ENCODE data around the gene LARGE2. TPM values are rescaled to one million over a fixed set of nuclear protein-coding genes. Genes with fewer than 3 reads are reported as not detected.

Gene LARGE2
- total and polyA plus RNA-seq, 2 of the 13 experiments (the other 11 are each of a cell fraction or from before 2014, with no cell fraction given): 8.5 to 21.6 TPM

DNA sequence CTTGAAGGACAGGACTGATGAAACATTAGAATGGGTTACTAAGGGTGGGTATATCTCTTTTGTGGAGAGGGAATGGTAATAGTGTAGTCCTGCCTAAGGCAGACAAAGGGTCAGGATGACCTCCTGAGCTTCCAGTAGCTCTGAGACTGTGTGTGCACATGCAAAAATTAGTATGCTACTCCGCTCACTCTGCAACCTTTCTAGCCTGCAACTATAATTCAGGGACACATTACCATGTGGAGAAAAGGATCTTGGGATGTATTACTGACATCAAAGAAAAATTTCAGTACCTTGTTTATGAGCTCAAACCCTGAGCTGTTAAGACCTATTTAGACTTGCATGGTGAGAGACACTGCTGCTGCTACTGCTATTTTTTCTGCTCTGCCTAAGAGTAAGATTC lies 25.4 kb downstream of the LARGE2 start:
- Histone ChIP-seq H3K9ac (ENCODE audit: insufficient read depth, low read depth, low read length) (no peak overlapping the region), H3K9me3 (ENCODE audit: low read length) (no peaks in the 10 kb centered on the region), H3K36me3 (replicated peaks in 1 of 2; ENCODE audit: control insufficient read depth in 1 of 2, insufficient read depth in 2 of 2, low read length in 2 of 2) (peaks cover 15 to 28% of the 10 kb centered on the region in 2 experiments; a peak in 4 of 5 replicates), H3K4me2 (ENCODE audit: low read depth, low read length) (no peak overlapping the region), H3K79me2 (ENCODE audit: insufficient read depth, low read length) (no peaks in the 10 kb centered on the region), H3K4me3 (replicated peaks in 1 of 3; ENCODE audit: insufficient read depth in 1 of 3, low read depth in 2 of 3, low read length in 3 of 3) (no peak overlapping the region), H3K4me1 (ENCODE audit: insufficient read depth, low read length) (no peaks in the 10 kb centered on the region), H3K27ac (ENCODE audit: extremely low read length, insufficient read depth, low read length) (no peak overlapping the region), H3K27me3 (ENCODE audit: control insufficient read depth in 1 of 2, insufficient read depth in 2 of 2, low read length in 2 of 2) (no peaks in the 10 kb centered on the region), H2AFZ (ENCODE audit: low read length) (no peak overlapping the region), H4K20me1 (ENCODE audit: insufficient read depth, low read length) (no peaks in the 10 kb centered on the region)
- DNase-seq (ENCODE audit: low spot score) (no peak), ATAC-seq (no peak), FAIRE-seq (no peak)
- ChIA-PET POLR2A (no interaction called here), CTCF (ENCODE audit: low intra/inter-chr PET ratio, low total read pairs) (no interaction called here)
- BruUV-seq (replicated peaks): no TSS peak
- 100% methylated on average over 1 of the region's 1 CpG for WGBS (ENCODE audit: low lambda C conversion rate)
- intact Hi-C loops (cut with micrococcal nuclease; ENCODE audit: unreplicated experiment): no loop called here
- TF ChIP-seq TAF15 (IDR thresholded peaks at IDR 0.05; ENCODE audit: low read depth, low read length, poor library complexity, severe bottlenecking) (no peak), ZSCAN25 (CRISPR knock-in tag; IDR thresholded peaks at IDR 0.05) (no peak), CENPX (CRISPR knock-in tag; IDR thresholded peaks at IDR 0.05) (no peak), SALL2 (CRISPR knock-in tag; IDR thresholded peaks at IDR 0.05) (no peak), KDM5B (CRISPR knock-in tag; IDR thresholded peaks at IDR 0.05; ENCODE audit: borderline replicate concordance) (no peak), ZFP62 (CRISPR knock-in tag; IDR thresholded peaks at IDR 0.05) (no peak), SPEN (CRISPR knock-in tag; IDR thresholded peaks at IDR 0.05; ENCODE audit: low read depth) (no peak), ZNF207 (IDR thresholded peaks at IDR 0.05; ENCODE audit: borderline replicate concordance) (no peak), ZNF605 (CRISPR knock-in tag; IDR thresholded peaks at IDR 0.05) (no peak), ZNF879 (CRISPR knock-in tag; IDR thresholded peaks at IDR 0.05) (no peak), ZNF460 (CRISPR knock-in tag; IDR thresholded peaks at IDR 0.05; ENCODE audit: borderline replicate concordance) (no peak)
- TF ChIP-seq, protein P1, sequence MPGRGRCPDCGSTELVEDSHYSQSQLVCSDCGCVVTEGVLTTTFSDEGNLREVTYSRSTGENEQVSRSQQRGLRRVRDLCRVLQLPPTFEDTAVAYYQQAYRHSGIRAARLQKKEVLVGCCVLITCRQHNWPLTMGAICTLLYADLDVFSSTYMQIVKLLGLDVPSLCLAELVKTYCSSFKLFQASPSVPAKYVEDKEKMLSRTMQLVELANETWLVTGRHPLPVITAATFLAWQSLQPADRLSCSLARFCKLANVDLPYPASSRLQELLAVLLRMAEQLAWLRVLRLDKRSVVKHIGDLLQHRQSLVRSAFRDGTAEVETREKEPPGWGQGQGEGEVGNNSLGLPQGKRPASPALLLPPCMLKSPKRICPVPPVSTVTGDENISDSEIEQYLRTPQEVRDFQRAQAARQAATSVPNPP (CRISPR knock-in tag; IDR thresholded peaks at IDR 0.05): no peak
- TF ChIP-seq, protein P2, sequence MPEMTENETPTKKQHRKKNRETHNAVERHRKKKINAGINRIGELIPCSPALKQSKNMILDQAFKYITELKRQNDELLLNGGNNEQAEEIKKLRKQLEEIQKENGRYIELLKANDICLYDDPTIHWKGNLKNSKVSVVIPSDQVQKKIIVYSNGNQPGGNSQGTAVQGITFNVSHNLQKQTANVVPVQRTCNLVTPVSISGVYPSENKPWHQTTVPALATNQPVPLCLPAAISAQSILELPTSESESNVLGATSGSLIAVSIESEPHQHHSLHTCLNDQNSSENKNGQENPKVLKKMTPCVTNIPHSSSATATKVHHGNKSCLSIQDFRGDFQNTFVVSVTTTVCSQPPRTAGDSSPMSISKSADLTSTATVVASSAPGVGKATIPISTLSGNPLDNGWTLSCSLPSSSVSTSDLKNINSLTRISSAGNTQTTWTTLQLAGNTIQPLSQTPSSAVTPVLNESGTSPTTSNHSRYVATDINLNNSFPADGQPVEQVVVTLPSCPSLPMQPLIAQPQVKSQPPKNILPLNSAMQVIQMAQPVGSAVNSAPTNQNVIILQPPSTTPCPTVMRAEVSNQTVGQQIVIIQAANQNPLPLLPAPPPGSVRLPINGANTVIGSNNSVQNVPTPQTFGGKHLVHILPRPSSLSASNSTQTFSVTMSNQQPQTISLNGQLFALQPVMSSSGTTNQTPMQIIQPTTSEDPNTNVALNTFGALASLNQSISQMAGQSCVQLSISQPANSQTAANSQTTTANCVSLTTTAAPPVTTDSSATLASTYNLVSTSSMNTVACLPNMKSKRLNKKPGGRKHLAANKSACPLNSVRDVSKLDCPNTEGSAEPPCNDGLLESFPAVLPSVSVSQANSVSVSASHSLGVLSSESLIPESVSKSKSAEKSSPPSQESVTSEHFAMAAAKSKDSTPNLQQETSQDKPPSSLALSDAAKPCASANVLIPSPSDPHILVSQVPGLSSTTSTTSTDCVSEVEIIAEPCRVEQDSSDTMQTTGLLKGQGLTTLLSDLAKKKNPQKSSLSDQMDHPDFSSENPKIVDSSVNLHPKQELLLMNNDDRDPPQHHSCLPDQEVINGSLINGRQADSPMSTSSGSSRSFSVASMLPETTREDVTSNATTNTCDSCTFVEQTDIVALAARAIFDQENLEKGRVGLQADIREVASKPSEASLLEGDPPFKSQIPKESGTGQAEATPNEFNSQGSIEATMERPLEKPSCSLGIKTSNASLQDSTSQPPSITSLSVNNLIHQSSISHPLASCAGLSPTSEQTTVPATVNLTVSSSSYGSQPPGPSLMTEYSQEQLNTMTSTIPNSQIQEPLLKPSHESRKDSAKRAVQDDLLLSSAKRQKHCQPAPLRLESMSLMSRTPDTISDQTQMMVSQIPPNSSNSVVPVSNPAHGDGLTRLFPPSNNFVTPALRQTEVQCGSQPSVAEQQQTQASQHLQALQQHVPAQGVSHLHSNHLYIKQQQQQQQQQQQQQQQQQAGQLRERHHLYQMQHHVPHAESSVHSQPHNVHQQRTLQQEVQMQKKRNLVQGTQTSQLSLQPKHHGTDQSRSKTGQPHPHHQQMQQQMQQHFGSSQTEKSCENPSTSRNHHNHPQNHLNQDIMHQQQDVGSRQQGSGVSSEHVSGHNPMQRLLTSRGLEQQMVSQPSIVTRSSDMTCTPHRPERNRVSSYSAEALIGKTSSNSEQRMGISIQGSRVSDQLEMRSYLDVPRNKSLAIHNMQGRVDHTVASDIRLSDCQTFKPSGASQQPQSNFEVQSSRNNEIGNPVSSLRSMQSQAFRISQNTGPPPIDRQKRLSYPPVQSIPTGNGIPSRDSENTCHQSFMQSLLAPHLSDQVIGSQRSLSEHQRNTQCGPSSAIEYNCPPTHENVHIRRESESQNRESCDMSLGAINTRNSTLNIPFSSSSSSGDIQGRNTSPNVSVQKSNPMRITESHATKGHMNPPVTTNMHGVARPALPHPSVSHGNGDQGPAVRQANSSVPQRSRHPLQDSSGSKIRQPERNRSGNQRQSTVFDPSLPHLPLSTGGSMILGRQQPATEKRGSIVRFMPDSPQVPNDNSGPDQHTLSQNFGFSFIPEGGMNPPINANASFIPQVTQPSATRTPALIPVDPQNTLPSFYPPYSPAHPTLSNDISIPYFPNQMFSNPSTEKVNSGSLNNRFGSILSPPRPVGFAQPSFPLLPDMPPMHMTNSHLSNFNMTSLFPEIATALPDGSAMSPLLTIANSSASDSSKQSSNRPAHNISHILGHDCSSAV (CRISPR knock-in tag; IDR thresholded peaks at IDR 0.05; ENCODE audit: borderline replicate concordance): no peak
- TF ChIP-seq, protein P3, sequence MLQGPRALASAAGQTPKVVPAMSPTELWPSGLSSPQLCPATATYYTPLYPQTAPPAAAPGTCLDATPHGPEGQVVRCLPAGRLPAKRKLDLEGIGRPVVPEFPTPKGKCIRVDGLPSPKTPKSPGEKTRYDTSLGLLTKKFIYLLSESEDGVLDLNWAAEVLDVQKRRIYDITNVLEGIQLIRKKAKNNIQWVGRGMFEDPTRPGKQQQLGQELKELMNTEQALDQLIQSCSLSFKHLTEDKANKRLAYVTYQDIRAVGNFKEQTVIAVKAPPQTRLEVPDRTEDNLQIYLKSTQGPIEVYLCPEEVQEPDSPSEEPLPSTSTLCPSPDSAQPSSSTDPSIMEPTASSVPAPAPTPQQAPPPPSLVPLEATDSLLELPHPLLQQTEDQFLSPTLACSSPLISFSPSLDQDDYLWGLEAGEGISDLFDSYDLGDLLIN (CRISPR knock-in tag; IDR thresholded peaks at IDR 0.05; ENCODE audit: borderline replicate concordance): no peak
- in situ Hi-C loops (cut with HindIII; ENCODE audit: extremely low pct_ligation_motif_present, low pct_unique_long_range_greater_than_20kb): no loop called here

Data from HepG2 (cell line).